DOHH2 (cell line): ENCODE data around the gene SLC10A3.
"Not testable (repeated sequence)": the region's sequence is repeated elsewhere in the genome, so short reads cannot be mapped to it uniquely, and the experiment has no call there.

ENCODE experiments used
- EZH2phosphoT487 ChIP-seq: fragments of 200-600 bp; sonication (generic); IDR thresholded peaks from 2 replicates; pipeline ENCODE4 v1.6.1; 2017; ENCODE audit warnings: borderline replicate concordance, mild to moderate bottlenecking, antibody characterized with exemption, low read length, moderate library complexity, mixed read lengths
- TF ChIP-seq, protein P1 (sequence below): fragments of 200-600 bp; sonication (generic); IDR thresholded peaks from one replicate; pipeline ENCODE4 v1.5.1; 2014; ENCODE audit warnings: antibody characterized with exemption, mild to moderate bottlenecking, low read depth, low read length; ENCODE audit not compliant: poor library complexity, severe bottlenecking

DNA sequence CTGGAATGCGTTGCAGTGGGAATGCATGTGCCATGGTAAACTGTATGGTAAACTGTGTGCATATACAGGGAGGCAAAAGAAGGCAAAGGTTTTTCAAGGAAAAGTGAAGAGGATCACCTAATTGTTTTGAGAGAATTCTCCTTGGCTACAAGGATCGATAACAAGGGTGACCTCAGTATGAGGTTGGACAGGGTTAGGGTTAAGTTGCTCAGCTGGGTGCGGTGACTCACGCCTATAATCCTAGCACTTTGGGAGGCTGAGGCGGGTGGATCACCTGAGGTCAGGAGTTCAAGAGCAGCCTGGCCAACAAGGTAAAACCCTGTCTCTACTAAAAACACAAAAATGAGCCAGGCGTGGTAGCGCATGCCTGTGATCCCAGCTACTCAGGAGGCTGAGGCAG, 11.0 kb upstream of the SLC10A3 start:
- TF ChIP-seq, protein P1, sequence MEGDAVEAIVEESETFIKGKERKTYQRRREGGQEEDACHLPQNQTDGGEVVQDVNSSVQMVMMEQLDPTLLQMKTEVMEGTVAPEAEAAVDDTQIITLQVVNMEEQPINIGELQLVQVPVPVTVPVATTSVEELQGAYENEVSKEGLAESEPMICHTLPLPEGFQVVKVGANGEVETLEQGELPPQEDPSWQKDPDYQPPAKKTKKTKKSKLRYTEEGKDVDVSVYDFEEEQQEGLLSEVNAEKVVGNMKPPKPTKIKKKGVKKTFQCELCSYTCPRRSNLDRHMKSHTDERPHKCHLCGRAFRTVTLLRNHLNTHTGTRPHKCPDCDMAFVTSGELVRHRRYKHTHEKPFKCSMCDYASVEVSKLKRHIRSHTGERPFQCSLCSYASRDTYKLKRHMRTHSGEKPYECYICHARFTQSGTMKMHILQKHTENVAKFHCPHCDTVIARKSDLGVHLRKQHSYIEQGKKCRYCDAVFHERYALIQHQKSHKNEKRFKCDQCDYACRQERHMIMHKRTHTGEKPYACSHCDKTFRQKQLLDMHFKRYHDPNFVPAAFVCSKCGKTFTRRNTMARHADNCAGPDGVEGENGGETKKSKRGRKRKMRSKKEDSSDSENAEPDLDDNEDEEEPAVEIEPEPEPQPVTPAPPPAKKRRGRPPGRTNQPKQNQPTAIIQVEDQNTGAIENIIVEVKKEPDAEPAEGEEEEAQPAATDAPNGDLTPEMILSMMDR, result not testable (repeated sequence)
- not testable (repeated sequence) for TF ChIP-seq EZH2phosphoT487
